ENCODE data around the gene SORCS2.

SORCS2 gene

GRCh38 chr4:7668271-7668670 is 475.9 kb downstream of the SORCS2 start:
- DNase-seq (ENCODE audit: low spot score): no peak

GRCh38 chr4:7668826-7669225 is 476.5 kb downstream of the SORCS2 start:
- DNase-seq (ENCODE audit: low spot score): no peak

GRCh38 chr4:7672601-7673000 is 480.3 kb downstream of the SORCS2 start:
- no peak for DNase-seq (ENCODE audit: low spot score)

GRCh38 chr4:7673121-7673520 is 480.8 kb downstream of the SORCS2 start:
- DNase-seq (ENCODE audit: low spot score): no peak

GRCh38 chr4:7674706-7675105 is 482.4 kb downstream of the SORCS2 start:
- DNase-seq (ENCODE audit: low spot score): no peak

GRCh38 chr4:7675136-7675535 is 482.8 kb downstream of the SORCS2 start:
- no peak for DNase-seq (ENCODE audit: low spot score)

GRCh38 chr4:7675612-7676320 is 483.4 kb downstream of the SORCS2 start:
- DNase-seq (ENCODE audit: low spot score): no peak

- no peak for DNase-seq (ENCODE audit: low spot score)
These were observed 484.1 kb downstream of the SORCS2 start for GRCh38 chr4:7676398-7676922.

- no peak for DNase-seq (ENCODE audit: low spot score)
These were observed 484.7 kb downstream of the SORCS2 start for GRCh38 chr4:7677086-7677485.

- DNase-seq (ENCODE audit: low spot score): no peak
These were observed 485.5 kb downstream of the SORCS2 start for GRCh38 chr4:7677799-7678301.

GRCh38 chr4:7678318-7678852 is 486.0 kb downstream of the SORCS2 start:
- no peak for DNase-seq (ENCODE audit: low spot score)

- no peak for DNase-seq (ENCODE audit: low spot score)
These were observed 487.2 kb downstream of the SORCS2 start for GRCh38 chr4:7679406-7680040.

- DNase-seq (ENCODE audit: low spot score): no peak
These were observed 487.8 kb downstream of the SORCS2 start for GRCh38 chr4:7680106-7680505.

GRCh38 chr4:7680731-7681130 is 488.4 kb downstream of the SORCS2 start:
- no peak for DNase-seq (ENCODE audit: low spot score)

GRCh38 chr4:7683126-7683703 is 490.9 kb downstream of the SORCS2 start:
- no peak for DNase-seq (ENCODE audit: low spot score)

- DNase-seq (ENCODE audit: low spot score): no peak
These were observed 492.0 kb downstream of the SORCS2 start for GRCh38 chr4:7684294-7684693.

GRCh38 chr4:7686070-7686870 is 493.9 kb downstream of the SORCS2 start:
- DNase-seq (ENCODE audit: low spot score): no peak

GRCh38 chr4:7687006-7687405 is 494.7 kb downstream of the SORCS2 start:
- peak; percentile 34 for DNase-seq (ENCODE audit: low spot score)

- no peak for DNase-seq (ENCODE audit: low spot score)
These were observed 495.5 kb downstream of the SORCS2 start for GRCh38 chr4:7687796-7688195.

GRCh38 chr4:7689773-7690693 is 497.7 kb downstream of the SORCS2 start:
- no peak for DNase-seq (ENCODE audit: low spot score)

GRCh38 chr4:7691061-7691460 is 498.7 kb downstream of the SORCS2 start:
- no peak for DNase-seq (ENCODE audit: low spot score)
